Lower leg skin (tissue), 3 donors: Measurements from ENCODE around the gene TRIM17.

Source experiments
- CTCF ChIP-seq, 3 donors: fragments of 450-650 bp; IDR thresholded peaks; one replicate each; pipeline ENCODE4 v1.5.1; 2016; ENCODE audit warnings: antibody characterized with exemption in 3 of 3, mild to moderate bottlenecking in 3 of 3, moderate library complexity in 2 of 3
- POLR2A ChIP-seq, 2 donors: fragments of 450-650 bp; IDR thresholded peaks; one replicate each; pipeline ENCODE4 v1.6.1; 2016 to 2017; ENCODE audit warnings: antibody characterized with exemption in 2 of 2, mild to moderate bottlenecking in 1 of 2, moderate library complexity in 1 of 2

- TF ChIP-seq CTCF (IDR thresholded peaks at IDR 0.05) (no peak), POLR2A (IDR thresholded peaks at IDR 0.05) (no peak)
These were observed 39.8 kb upstream of the TRIM17 start for GRCh38 chr1:228456252-228457016.
